Measurements from ENCODE around the gene NADK2. TPM values are rescaled to one million over a fixed set of nuclear protein-coding genes. Genes with fewer than 3 reads are reported as not detected.

The NADK2 gene
- total and polyA plus RNA-seq, 9 of the 15 experiments (the other 6 are each of a cell fraction or from before 2014, with no cell fraction given): 10.6 to 41.0 (median 24.0) TPM

GRCh38 chr5:36147681-36148080, 94.0 kb downstream of the NADK2 start:
- no peak for DNase-seq (ENCODE audit: extremely low read depth in 1 of 4, low spot score in 3 of 4)
- Histone ChIP-seq H3K27me3 (ENCODE audit: control insufficient read depth in 2 of 2, insufficient read depth in 2 of 2, low read length in 2 of 2) (no peaks in the 10 kb centered on the region), H3K4me3 (no peak overlapping the region), H3K79me2 (ENCODE audit: control insufficient read depth, insufficient read depth, low read length) (peaks cover 76% of the 10 kb centered on the region), H2AFZ (ENCODE audit: low read depth, low read length) (no peak overlapping the region), H3K4me1 (replicated peaks in 1 of 2; ENCODE audit: control insufficient read depth in 2 of 2, insufficient read depth in 2 of 2, low read length in 2 of 2) (peaks cover 0 to 5% of the 10 kb centered on the region in 2 experiments; a peak in 2 of 5 replicates), H4K20me1 (replicated peaks; ENCODE audit: control insufficient read depth, insufficient read depth, low read length) (no peaks in the 10 kb centered on the region), H3K27ac (ENCODE audit: extremely low read depth, low read depth, low read length) (no peak overlapping the region), H3K9me1 (ENCODE audit: control insufficient read depth, insufficient read depth, low read length) (no peaks in the 10 kb centered on the region), H3K36me3 (ENCODE audit: control insufficient read depth, insufficient read depth, low read length) (peaks cover 13% of the 10 kb centered on the region; the same call in 2 of the 3 replicates), H3K9ac (ENCODE audit: insufficient read depth in 1 of 2, low read depth in 2 of 2, low read length in 2 of 2) (no peak overlapping the region), H3K9me3 (replicated peaks; ENCODE audit: control insufficient read depth, insufficient read depth, low read depth, low read length) (no peaks in the 10 kb centered on the region), H3K4me2 (ENCODE audit: insufficient read depth, low read length) (no peak overlapping the region)
- intact Hi-C loops (cut with micrococcal nuclease): no loop called here
- FAIRE-seq: no peak
- ChIA-PET POLR2A (no interaction called here), CTCF (ENCODE audit: low intra/inter-chr PET ratio) (no interaction called here)
- TF ChIP-seq PTBP1 (IDR thresholded peaks at IDR 0.05; ENCODE audit: low read depth, low read length): no peak
- no peak for TF ChIP-seq DPF2 (IDR thresholded peaks at IDR 0.05)
- no peak for TF ChIP-seq CBFA2T3 (IDR thresholded peaks at IDR 0.05)
- TF ChIP-seq MBD2 (IDR thresholded peaks at IDR 0.05; ENCODE audit: borderline replicate concordance, low read depth): no peak
- TF ChIP-seq GABPB2 (CRISPR knock-in tag; conservative IDR thresholded peaks at IDR 0.05): no peak
- no peak for TF ChIP-seq CREB5 (CRISPR knock-in tag; IDR thresholded peaks at IDR 0.05)
- no peak for TF ChIP-seq AFF4 (CRISPR knock-in tag; IDR thresholded peaks at IDR 0.05)
- TF ChIP-seq GMEB1 (CRISPR knock-in tag; IDR thresholded peaks at IDR 0.05): no peak
- no peak for TF ChIP-seq KLF16 (IDR thresholded peaks at IDR 0.05)
- WGBS (ENCODE audit: insufficient coverage, low coverage, missing lambda C conversion rate): 93% methylated on average over 2 of the region's 2 CpGs
- ATAC-seq: no peak
- in situ Hi-C loops (cut with MboI): no loop called here
- BruUV-seq (replicated peaks): no TSS peak

Data from K562 (cell line).